ENCODE data around the gene CAMK2N2. TPM values are rescaled to one million over a fixed set of nuclear protein-coding genes. Genes with fewer than 3 reads are reported as not detected.

Gene CAMK2N2
- total and polyA plus RNA-seq, 2 donors (not counting 1 experiment from before 2014, with no cell fraction given) = not detected

- no peak for TF ChIP-seq CTCF (IDR thresholded peaks at IDR 0.05)
- TF ChIP-seq EZH2 (IDR thresholded peaks at IDR 0.05; ENCODE audit: borderline replicate concordance, insufficient read depth, low read depth, low read length, poor library complexity, severe bottlenecking) = no peak
- Mint-ChIP-seq H3K27me3 (peaks cover 25% of the 10 kb centered on the region), H3K4me1 (no peaks in the 10 kb centered on the region), H3K9me3 (ENCODE audit: insufficient read depth) (no peaks in the 10 kb centered on the region), H3K4me3 (no peak overlapping the region), H3K27ac (no peak overlapping the region)
- ATAC-seq (ENCODE audit: low read depth) (no peak), DNase-seq (no peak)
- H4K20me1 ChIP-seq (ENCODE audit: control insufficient read depth, insufficient read depth, low read length, poor library complexity, severe bottlenecking) = no peaks in the 10 kb centered on the region
- no peaks in the 10 kb centered on the region for H3K36me3 ChIP-seq (replicated peaks in 1 of 2; ENCODE audit: control extremely low read depth in 1 of 2, control insufficient read depth in 1 of 2, extremely low read depth in 1 of 2, insufficient read depth in 2 of 2, low read length in 1 of 2)
- no peak overlapping the region for H2AFZ ChIP-seq (ENCODE audit: insufficient read depth, low read depth, low read length, poor library complexity, severe bottlenecking)
- no peak overlapping the region for H3K4me2 ChIP-seq (replicated peaks; ENCODE audit: low read depth, low read length, poor library complexity, severe bottlenecking)
- no peaks in the 10 kb centered on the region for H3K79me2 ChIP-seq (ENCODE audit: control insufficient read depth, insufficient read depth, low read length)
- no peak overlapping the region for H3K27ac ChIP-seq (ENCODE audit: low read length in 2 of 2)
- intact Hi-C loops (cut with micrococcal nuclease) = no loop called here
- 100% methylated on average over 3 of the region's 10 CpGs for WGBS (ENCODE audit: insufficient coverage)
- H3K4me3 ChIP-seq (ENCODE audit: control extremely low read depth in 1 of 5, extremely low read depth in 1 of 5, insufficient read depth in 1 of 5, low read depth in 2 of 5, low read length in 4 of 5) = no peak overlapping the region
- H3K9me3 ChIP-seq (ENCODE audit: control extremely low read depth in 1 of 3, control insufficient read depth in 2 of 3, insufficient read depth in 1 of 3, low read length in 2 of 3) = no peaks in the 10 kb centered on the region
- ChIA-PET CTCF (interaction anchor here (0.9 to 1.0 kb wide), 2 partner anchors 276 to 395 kb away, joined by 3 read pairs; no protein-coding TSS in a partner anchor), POLR2A (no interaction called here)
- H3K27me3 ChIP-seq (replicated peaks in 1 of 4; ENCODE audit: control extremely low read depth in 1 of 4, control insufficient read depth in 3 of 4, insufficient read depth in 4 of 4, low read length in 3 of 4) = peaks cover 0 to 15% (median 5%) of the 10 kb centered on the region in 4 experiments
- no peak overlapping the region for H3K9ac ChIP-seq (ENCODE audit: low read length)
- H3K4me1 ChIP-seq (ENCODE audit: control insufficient read depth in 2 of 2, insufficient read depth in 2 of 2, low read length in 2 of 2) = no peaks in the 10 kb centered on the region
Measured at GRCh38 chr3:184290331-184290730, 29.0 kb upstream of the CAMK2N2 start.

GRCh38 chr3:184289426-184289938 is 28.1 kb upstream of the CAMK2N2 start:
- Histone ChIP-seq H3K4me1 (ENCODE audit: control insufficient read depth in 2 of 2, insufficient read depth in 2 of 2, low read length in 2 of 2) (no peaks in the 10 kb centered on the region), H3K4me3 (ENCODE audit: control extremely low read depth in 1 of 5, extremely low read depth in 1 of 5, insufficient read depth in 1 of 5, low read depth in 2 of 5, low read length in 4 of 5) (no peak overlapping the region), H3K4me2 (replicated peaks; ENCODE audit: low read depth, low read length, poor library complexity, severe bottlenecking) (no peak overlapping the region), H3K9ac (ENCODE audit: low read length) (no peak overlapping the region), H3K27ac (ENCODE audit: low read length in 2 of 2) (no peak overlapping the region), H4K20me1 (ENCODE audit: control insufficient read depth, insufficient read depth, low read length, poor library complexity, severe bottlenecking) (no peaks in the 10 kb centered on the region), H3K36me3 (replicated peaks in 1 of 2; ENCODE audit: control extremely low read depth in 1 of 2, control insufficient read depth in 1 of 2, extremely low read depth in 1 of 2, insufficient read depth in 2 of 2, low read length in 1 of 2) (no peaks in the 10 kb centered on the region), H3K9me3 (ENCODE audit: control extremely low read depth in 1 of 3, control insufficient read depth in 2 of 3, insufficient read depth in 1 of 3, low read length in 2 of 3) (no peaks in the 10 kb centered on the region), H3K27me3 (replicated peaks in 1 of 4; ENCODE audit: control extremely low read depth in 1 of 4, control insufficient read depth in 3 of 4, insufficient read depth in 4 of 4, low read length in 3 of 4) (peaks cover 0 to 15% (median 4%) of the 10 kb centered on the region in 4 experiments), H3K79me2 (ENCODE audit: control insufficient read depth, insufficient read depth, low read length) (no peaks in the 10 kb centered on the region), H2AFZ (ENCODE audit: insufficient read depth, low read depth, low read length, poor library complexity, severe bottlenecking) (peak overlapping the region; percentile 13)
- H3K27me3 Mint-ChIP-seq = peaks cover 23% of the 10 kb centered on the region
- no peaks in the 10 kb centered on the region for H3K4me1 Mint-ChIP-seq
- ATAC-seq (ENCODE audit: low read depth) (peak; percentile 49), DNase-seq (peak; percentile 56)
- no peak overlapping the region for H3K4me3 Mint-ChIP-seq
- ChIA-PET CTCF (interaction anchor here (0.6 to 1.6 kb wide), 7 partner anchors 61 to 394 kb away, joined by 3 to 8 read pairs (median 3); no protein-coding TSS in a partner anchor), POLR2A (no interaction called here)
- intact Hi-C loops (cut with micrococcal nuclease) = loop anchor here (1.0 kb wide), 2 partner anchors 62 to 394 kb away; no protein-coding TSS in a partner anchor
- WGBS (ENCODE audit: insufficient coverage) = 16% methylated on average over 6 of the region's 10 CpGs
- no peaks in the 10 kb centered on the region for H3K9me3 Mint-ChIP-seq (ENCODE audit: insufficient read depth)
- peak; percentile 66 for TF ChIP-seq CTCF (IDR thresholded peaks at IDR 0.05)
- no peak for TF ChIP-seq EZH2 (IDR thresholded peaks at IDR 0.05; ENCODE audit: borderline replicate concordance, insufficient read depth, low read depth, low read length, poor library complexity, severe bottlenecking)
- no peak overlapping the region for H3K27ac Mint-ChIP-seq
